Femur (tissue), 1 donor: Measurements from ENCODE around the gene HEXIM2.
A peak's percentile ranks its signal among the peaks of the same experiment; 100 is the strongest.

Source experiments
- DNase-seq: peaks from one replicate; pipeline ENCODE4 v3.0.0-alpha.2; 2017

HEXIM2 gene

DNA sequence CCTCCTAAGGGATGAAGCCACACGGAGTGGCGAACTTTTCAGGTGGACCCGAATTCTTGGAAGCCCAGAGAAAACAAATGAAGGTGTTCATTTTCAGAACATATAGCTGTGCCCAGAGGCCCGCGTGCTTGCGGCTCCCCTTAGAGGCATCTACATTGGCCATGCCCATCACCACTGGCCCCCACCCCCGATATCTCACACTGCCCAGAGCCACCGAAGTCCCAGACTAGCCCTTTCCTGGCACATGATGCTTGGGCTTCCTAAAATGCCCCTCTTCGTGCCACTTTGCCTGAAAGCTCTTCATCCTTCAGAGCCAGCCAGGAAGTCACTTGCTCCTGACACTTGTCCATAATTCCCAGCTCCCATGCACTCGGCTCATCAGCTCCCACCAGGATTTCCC lies 15.5 kb upstream of the HEXIM2 start:
- DNase-seq, result peak; percentile 27

DNA sequence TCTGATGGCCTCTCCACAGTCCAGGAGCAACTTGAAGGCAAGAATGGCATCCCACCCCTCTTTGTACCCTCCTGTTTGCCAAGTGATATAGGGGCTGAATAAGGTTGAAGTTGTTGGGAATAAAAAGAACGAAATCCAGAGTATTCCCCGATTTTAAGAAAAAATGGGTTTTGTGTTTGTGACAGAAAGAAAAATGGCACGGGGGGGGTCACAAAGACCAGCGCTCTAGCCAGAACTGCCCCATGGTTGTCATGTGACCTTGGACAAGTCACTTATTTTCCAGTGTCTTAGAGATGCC lies 15.1 kb upstream of the HEXIM2 start:
- DNase-seq, result no peak

DNA sequence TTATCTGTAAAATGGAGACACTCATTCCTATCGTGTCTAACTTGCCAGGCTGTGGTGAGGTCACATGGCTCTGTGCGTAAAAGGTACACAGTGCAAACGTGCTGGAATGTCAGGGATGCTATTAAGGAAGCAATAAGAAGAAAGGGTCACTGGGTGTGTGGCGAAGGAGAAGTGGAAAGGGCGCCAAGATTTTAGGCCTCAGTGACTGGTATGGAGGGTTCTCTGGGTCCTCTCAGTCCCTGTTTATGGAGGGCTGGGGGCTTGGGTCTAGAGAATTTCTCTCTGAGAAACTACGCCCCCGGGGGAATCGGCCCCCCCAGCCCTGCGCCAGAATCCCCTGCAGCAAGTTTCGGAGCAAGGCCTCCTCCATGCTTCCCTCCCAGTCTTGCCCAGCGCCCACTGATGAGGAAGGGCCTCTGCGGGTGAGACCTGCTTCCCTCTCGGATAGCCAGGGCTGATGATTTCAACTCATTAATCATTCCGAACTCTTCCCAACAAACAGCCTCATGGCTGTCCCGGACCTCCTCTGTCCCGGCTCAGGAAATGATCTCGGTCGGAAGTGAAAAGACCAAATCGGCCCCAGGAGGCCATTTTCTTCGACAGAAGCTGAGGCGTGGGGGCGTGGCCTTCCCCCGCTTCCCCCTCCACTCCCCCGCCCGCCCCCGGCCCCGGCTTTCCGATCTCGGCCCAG lies 14.6 kb upstream of the HEXIM2 start:
- peak; percentile 91 for DNase-seq

DNA sequence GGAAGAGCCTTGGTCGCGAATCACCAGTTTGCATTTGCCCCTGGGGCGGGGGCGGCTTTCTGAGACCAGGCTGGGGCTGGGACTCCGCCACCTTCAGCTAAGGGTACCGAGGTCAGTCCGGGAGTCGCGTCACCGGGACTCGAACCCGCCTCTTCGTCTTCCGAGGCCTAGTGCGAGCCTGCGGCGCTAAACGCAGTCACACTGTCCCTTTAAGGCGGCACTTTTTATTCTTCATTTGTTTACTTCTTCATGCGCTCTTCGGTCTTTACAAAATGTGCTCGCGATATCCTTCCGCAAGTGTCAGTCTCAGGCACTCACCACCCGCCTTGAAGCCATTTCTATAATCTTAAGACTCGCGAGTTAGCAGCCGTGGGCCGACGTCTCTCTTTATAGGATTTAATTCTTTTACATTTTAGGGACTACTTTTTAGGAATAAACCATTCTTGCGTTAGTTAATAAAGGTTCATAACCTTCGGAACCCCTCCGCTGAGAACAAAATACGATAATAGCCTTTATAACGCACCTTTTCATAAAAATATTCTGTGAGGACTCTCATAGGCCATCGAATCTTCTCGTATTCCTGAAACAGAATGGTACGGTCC lies 14.0 kb upstream of the HEXIM2 start:
- DNase-seq, result peak; percentile 92

DNA sequence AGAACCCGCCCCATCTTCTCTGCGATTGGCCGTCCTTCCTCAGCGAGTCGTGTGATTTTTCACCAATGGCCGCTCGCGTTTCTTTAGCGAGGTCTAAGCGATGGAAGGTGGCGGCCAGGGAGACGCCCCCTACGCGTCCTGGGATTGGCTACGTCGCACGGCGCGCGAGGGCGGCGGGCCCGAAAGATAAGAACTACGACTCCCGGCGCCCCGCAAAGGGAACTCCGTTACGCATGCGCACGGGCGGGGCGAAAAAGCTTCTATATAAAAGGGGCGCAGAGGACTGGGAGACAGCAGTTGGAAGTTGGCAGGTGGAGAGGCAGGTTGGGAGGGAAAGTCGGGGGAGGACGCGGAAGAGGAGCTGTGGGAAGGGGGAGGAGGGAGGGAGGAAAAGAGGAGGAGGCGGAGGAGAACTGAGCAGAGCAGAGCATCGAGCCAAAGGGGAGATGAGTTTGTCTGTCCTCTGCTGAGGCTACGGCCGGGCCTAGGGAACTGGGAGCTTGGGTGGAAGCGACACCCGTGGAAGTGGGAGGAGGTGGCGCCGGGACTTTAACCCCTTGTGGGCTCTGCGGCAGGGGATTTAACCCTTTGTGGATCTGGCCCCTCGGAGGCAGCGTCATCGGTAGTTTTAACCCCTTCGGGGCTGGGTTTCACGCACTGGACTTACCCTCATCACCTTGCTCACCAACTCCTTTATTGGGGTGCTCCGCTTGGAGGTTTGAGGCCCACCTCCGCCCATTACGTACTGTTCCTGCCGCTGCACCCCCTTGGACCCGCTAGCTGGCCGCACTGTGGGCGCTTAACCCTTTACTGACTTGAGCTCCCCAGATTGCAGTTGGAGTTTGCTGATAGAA lies 13.3 kb upstream of the HEXIM2 start, which contains the start of gene HEXIM1:
Gene HEXIM1 (plus strand): TSS at position 293 of the 854 bp plus-strand sequence. CDS start 716 bp downstream, outside the sequence.
- peak; percentile 100 for DNase-seq

DNA sequence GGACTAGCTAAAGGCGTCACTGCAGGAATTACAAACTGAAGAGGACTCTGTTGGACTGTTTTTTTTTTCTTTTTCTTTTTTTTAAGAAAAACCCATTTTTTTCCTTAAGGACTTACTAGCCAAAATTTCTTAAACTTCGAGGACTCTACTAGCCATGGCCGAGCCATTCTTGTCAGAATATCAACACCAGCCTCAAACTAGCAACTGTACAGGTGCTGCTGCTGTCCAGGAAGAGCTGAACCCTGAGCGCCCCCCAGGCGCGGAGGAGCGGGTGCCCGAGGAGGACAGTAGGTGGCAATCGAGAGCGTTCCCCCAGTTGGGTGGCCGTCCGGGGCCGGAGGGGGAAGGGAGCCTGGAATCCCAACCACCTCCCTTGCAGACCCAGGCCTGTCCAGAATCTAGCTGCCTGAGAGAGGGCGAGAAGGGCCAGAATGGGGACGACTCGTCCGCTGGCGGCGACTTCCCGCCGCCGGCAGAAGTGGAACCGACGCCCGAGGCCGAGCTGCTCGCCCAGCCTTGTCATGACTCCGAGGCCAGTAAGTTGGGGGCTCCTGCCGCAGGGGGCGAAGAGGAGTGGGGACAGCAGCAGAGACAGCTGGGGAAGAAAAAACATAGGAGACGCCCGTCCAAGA lies 12.5 kb upstream of the HEXIM2 start:
- DNase-seq, result peak; percentile 94

DNA sequence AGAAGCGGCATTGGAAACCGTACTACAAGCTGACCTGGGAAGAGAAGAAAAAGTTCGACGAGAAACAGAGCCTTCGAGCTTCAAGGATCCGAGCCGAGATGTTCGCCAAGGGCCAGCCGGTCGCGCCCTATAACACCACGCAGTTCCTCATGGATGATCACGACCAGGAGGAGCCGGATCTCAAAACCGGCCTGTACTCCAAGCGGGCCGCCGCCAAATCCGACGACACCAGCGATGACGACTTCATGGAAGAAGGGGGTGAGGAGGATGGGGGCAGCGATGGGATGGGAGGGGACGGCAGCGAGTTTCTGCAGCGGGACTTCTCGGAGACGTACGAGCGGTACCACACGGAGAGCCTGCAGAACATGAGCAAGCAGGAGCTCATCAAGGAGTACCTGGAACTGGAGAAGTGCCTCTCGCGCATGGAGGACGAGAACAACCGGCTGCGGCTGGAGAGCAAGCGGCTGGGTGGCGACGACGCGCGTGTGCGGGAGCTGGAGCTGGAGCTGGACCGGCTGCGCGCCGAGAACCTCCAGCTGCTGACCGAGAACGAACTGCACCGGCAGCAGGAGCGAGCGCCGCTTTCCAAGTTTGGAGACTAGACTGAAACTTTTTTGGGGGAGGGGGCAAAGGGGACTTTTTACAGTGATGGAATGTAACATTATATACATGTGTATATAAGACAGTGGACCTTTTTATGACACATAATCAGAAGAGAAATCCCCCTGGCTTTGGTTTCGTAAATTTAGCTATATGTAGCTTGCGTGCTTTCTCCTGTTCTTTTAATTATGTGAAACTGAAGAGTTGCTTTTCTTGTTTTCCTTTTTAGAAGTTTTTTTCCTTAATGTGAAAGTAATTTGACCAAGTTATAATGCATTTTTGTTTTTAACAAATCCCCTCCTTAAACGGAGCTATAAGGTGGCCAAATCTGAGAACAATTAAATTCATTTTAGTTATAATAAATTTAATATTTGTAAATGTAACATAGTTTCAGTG lies 11.7 kb upstream of the HEXIM2 start:
- DNase-seq, result peak; percentile 87

DNA sequence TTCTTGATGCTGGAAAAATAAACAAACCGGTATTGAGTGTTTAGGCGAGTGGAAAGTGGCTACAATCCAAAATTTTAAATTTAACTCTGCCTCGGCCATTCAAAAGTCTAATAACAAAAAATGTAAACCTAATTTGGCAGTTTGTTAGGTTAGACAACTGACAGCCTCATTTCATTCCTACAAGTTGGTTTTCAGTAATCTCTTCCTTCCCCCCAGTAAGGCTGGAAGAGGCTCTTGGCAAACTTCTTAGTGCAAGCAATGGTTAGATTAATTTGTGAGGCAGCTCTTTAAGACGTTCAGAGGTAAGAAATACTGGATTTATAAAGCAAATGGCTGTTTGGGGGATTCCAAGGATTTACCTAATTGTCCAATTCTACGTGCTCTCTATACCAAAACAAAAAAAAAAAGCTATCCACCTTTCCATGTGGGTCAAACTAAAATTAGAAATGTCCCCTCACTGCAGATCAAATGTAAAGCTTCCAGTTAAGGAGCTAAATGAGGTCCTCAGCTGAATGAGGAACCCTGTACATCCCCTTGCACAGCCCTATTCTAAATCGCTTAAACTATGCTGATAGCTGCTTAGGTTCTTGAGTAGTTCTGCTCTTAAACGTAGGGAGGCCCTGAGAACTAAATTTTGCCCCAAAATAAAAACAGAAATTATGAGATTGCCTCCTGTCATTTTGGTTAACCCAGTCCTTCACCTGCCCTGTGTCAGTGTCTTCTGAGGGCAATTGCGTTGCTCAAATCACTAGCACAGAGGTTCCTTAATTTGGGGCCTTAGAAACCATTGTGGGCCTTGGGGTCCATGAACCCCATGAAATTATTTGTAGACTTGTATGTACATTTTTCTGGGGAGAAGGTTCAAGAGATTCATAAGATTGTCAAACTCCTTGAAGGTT lies 10.5 kb upstream of the HEXIM2 start:
- no peak for DNase-seq

DNA sequence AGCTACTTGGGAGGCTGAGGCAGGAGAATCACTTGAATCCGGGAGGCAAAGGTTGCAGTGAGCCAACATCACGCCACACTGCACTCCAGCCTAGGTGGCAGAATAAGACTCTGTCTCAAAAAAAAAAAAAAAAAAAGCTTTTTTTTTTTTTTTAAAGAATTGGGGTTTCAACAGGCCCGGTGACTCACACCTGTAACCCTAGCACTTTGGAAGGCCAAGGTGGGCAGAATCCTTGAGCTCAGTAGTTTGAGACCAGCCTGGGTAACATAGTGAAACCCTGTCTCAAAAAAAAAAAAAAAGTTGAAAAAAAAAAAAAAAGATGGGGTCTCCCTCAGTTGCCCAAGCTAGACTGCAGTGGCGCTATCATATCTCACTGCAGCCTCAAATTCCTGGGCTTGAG lies 6.6 kb upstream of the HEXIM2 start:
- no peak for DNase-seq

DNA sequence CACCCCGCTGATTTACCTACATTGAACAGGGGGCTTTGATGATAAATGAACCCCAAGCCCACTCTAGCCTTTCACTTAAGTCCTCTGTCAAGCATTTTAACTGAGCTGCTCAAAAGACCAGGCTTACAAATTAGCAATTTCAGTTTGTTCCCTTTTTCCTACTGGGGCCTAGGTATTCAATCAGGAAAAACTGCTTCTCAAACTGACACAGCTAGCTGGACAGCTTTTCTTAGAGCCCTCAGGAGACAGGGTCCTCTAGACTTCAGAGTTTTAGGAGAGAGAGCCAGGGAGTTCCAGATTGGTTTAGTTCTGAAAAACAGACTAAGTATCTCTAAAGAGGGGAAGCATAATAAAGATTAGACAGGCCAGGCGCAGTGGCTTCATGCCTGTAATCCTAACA lies 6.2 kb upstream of the HEXIM2 start:
- DNase-seq, result no peak

DNA sequence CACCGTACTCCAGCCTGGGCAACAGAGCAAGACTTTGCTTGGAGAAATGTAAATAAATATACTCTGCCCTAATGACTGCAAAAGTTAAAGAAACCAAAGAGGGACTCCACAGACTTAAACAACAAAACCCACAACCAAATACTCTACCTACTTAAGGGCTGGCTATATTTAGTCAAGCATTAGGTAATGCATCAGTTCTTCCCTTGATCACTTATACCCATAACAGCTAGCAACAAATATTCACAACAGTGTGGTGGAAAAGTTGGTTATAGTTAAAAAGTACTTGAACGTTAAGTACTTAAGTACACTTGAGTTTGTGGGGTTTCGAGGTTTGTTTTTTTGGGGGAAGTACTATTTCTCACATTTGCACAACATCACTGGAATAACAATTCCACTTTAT lies 5.4 kb upstream of the HEXIM2 start:
- DNase-seq, result no peak

DNA sequence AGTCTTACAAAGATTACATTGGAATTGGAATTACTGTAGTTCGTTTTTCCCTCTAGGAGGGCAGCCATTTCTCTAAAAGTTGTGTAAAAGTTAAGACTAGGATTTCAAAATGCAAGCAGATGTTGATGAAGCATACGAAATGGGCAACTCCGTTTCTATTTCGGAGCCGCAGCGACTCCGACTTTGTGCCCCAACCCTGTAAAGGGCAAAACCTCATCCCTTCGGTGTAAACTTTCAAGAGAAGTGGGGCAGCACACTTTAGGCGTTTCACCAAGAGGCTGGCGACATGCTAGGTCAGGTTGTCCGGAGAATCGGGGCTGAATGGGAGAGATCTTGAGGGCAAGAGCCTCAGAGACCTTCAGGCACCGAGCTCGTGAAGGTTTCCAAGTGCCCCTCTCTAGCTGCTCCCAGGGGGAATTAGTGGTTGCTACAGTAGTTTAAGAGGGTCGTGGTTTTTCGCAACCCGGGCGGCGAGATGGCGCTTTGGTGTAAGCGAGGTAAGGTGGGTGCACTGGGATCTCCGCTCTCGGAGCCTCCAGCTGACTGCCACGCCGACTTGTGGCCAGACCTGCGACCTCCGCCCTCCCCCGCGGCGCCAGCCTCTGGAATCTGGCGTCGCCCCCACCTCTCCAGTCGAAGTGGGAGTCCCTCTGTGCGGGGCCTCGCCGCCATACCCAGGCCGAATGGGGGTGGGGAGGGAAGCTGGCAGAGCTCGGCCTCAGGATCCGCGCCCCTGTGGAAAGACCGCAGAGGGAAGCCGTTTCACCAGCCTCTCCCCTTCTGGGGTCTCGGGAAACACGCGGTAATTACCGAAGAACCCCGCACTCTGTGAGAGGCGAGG lies 1.0 kb upstream of the HEXIM2 start:
- DNase-seq, result peak; percentile 86

DNA sequence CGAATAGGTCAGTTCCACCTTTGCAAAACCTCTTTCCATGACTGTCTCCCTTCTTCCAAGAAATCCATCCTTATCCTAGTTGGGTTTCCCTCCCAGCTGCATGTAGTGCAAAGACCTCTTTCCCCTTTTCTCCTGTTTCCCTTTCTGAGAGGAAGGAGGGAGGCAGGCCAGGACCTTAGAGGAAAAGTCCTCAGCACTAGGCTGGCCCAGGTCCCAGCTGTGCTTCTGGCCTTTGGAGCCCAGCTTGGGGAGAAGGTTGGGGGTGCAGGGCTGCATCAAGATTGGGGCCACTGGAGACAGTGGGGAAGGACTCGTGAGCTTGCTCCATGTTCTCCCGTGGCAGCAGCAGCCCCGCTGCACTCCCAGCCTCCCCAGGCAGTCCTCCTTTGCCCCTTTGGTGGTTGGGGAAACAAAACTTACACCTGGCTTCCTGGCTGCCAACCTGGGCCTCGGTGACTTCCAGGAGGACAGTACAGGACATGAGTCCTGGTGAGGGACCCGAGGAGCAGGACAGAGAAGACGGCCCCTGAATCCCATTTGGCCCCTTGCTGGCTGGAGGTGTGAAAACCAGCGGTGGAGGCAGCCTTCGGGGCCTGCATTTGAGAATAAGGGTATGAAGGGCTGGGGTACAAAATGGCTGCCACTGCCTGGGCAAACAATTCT lies 481 bp downstream of the HEXIM2 start:
- DNase-seq, result no peak

DNA sequence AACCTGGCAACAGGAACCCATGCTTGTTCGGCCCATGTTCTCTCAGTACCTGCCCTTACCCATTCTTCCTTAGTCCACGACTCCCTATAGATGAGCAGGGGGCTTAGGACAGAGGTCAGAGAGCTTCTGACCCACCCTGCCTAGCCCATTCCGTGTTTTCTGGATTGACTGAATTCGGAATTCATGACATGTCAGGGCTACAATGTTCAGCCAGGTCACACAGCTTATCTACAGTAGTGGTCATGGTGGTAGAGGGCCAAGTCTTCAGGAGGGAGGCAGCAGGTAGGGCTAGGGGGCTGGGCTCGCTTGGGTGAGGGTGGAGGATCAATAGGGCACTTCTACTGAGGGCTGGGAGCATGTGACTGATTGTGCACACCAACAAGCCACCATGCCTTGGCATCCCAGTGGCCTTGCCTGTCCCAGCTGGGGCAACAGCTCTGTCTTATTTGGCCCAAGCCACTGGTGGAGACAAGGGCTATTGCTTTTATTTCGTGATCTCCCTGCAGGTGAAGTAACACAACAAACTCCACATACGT lies 3.1 kb downstream of the HEXIM2 start:
- no peak for DNase-seq

DNA sequence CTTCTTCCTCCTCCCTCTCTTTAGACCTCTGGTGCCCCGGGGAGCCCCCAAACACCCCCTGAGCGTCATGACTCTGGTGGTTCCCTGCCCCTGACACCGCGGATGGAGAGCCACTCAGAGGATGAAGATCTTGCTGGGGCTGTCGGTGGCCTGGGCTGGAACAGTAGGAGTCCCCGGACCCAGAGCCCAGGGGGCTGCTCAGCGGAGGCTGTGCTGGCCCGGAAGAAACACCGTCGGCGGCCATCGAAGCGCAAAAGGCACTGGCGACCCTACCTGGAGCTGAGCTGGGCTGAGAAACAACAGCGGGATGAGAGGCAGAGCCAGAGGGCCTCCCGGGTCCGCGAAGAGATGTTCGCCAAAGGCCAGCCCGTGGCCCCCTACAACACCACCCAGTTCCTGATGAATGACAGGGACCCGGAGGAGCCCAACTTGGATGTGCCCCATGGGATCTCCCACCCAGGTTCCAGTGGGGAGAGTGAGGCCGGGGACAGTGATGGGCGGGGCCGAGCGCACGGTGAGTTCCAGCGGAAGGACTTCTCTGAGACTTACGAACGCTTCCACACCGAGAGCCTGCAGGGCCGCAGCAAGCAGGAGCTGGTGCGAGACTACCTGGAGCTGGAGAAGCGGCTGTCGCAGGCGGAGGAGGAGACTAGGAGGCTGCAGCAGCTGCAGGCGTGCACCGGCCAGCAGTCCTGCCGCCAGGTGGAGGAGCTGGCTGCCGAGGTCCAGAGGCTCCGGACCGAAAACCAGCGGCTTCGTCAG lies 7.5 kb downstream of the HEXIM2 start:
- no peak for DNase-seq

DNA sequence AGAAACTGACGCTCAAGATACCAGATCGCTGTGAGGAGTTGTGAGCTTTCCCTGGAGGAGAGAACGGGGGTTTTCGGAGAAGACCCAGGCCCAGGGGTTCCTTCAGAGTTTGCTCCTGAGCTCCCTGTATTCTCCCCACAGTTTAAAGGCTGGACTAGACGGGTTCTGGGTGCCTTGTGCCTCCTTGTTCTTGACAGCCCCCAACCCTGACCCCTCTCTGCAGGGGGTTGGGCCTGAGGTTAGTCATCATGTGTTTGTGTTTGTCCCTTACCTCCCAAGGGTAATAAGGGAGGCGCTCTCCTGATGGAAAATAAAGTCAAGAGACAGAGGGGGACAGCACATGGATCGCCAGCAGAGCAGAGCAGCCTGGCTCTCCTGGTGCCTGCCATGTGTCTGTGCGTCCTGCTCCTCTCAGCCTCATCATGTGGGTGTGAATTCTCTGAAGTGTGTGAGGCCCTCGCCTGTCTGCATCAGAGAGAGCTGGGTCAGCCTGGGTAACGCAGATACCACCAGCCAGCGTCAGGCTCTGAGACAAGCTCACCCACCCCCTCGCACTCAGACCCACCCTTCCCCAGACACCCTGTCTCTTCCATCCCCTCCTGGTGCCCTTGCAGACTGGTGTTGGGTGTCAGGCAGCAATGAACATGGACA lies 8.7 kb downstream of the HEXIM2 start:
- DNase-seq, result no peak

DNA sequence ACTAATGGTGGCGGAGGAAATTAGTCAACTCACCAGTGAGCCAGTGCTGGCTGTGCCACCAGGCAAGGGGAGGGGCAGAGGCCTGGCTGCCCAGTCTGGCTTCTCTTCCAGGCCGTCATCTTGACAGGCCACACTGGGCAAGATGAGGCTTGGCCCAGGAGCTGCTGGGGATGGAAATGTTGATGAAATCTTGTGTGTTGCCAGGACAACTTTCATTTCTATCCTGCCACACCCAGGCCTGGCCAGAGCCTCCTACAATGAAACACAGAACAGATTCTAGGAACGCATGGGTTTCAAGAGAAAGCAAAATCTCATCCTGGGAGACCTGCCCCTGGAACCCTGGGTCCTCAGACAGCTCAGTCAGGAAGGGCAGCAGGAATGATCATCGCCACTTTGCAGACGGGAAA lies 9.3 kb downstream of the HEXIM2 start:
- peak; percentile 91 for DNase-seq
